KBM-7 (cell line): ENCODE data around the gene VSIG10.
"Not testable (repeated sequence)": the region's sequence is repeated elsewhere in the genome, so short reads cannot be mapped to it uniquely, and the experiment has no call there.

ENCODE experiments used
- DNase-seq: peaks from one replicate; pipeline ENCODE4 v3.0.0-alpha.2; 2015
- in situ Hi-C: fragments of 300-500 bp; cut with MboI; formaldehyde crosslinking; loops from 2 replicates; pipeline ENCODE4 v1.14.3; 2020; ENCODE audit warnings: low sequenced_read_pairs, low pct_unique_long_range_greater_than_20kb, mixed read lengths

VSIG10 gene

DNA sequence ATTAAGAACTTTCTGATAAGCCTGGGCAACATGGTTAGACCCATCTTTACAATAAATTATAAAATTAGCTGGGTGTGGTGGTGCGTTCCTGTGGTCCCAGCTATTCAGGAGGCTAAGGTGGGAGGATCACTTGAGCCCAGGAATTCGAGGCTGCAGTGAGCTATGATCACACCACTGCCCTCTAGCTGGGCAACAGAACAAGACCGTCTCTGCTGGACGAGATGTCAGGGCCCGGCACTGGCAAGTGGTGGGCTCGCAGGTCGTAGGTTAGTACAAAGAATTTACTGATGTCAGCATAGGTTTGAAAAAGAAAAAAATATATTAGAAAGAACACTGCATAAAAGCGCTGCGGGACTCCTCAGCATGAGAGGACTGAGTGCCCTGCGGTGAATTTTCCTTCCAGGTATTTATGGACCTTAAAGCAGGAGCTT is 15.7 kb upstream of the VSIG10 start:
- DNase-seq: no peak
- in situ Hi-C loops: no loop called here

DNA sequence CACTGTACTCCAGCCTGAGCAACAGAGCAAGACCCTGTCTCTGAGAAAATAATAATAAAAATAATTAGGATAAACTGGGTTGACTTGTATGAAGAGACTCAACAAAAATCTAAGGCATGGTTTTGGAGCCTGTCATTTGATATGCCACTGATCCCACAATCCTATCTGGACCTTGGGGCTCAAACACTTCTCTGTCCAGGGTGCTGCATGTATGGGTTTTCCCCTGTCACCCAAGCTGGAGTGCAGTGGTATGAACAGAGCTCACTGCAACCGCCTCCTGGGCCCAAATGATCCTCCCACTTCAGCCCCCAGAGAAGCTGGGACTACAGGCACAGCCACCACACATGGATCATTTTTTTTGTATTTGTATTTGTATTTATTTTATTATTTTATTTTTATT is 5.3 kb upstream of the VSIG10 start:
- DNase-seq: no peak
- in situ Hi-C loops: no loop called here

DNA sequence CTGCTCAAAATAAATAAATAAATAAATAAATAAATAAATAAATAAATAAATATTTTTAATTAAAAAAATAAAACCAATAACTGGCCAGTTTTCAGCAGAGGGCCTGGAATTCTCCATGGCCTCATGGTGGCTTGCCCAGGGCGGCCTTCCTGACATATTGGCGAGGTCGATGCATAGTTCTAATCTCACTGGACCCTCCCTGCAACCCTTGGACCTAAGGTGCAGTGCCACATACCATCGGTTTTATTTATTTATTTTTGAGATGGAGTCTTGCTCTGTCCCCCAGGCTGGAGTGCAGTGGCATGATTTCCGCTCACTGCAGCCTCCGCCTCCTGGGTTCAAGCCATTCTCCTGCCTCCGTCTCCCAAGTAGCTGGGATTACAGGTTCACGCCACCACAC is 3.9 kb upstream of the VSIG10 start:
- in situ Hi-C loops: no loop called here
- no peak for DNase-seq

DNA sequence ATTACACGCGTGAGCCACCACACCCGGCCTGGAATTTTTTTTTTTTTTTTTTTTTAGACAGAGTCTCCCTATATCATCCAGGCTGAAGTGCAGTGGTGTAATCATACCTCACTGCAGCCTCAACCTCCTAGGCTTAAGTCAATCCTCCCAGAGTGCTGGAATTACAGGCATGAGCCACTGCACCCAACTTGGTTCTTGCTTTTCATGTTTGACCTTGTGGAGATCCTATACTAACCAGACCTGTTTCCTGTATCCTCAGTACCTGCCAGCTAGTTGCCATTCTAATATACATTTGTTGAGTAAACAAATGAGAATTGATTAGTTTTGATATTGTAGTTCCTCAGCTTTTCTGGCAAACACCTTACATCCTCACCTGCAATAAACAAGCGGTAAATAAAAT is 3.2 kb upstream of the VSIG10 start:
- in situ Hi-C loops: no loop called here

DNA sequence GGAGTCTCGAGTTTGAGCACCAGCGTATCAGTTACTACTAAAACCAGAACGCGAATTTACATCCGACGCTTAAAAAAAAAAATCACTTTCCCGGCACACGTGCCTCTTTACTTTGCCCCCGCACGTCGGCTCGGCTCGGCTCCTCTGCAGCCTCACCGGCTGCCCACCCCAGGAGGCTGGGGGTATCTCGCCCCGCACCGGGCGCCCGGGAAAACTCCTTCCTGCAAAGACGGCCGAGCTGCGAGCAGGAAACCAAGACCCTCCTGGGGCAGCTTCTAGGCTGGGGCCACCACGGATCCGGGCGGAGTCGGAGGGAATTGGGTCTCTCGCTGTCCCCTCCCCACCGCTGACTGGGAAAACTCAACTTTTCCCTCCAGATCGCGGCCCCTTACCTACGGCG is 610 bp downstream of the VSIG10 start:
- in situ Hi-C loops: no loop called here
- peak; percentile 41 for DNase-seq

More for the DNA sequence above, 3.2 kb upstream of the VSIG10 start:
- DNase-seq: no peak

DNA sequence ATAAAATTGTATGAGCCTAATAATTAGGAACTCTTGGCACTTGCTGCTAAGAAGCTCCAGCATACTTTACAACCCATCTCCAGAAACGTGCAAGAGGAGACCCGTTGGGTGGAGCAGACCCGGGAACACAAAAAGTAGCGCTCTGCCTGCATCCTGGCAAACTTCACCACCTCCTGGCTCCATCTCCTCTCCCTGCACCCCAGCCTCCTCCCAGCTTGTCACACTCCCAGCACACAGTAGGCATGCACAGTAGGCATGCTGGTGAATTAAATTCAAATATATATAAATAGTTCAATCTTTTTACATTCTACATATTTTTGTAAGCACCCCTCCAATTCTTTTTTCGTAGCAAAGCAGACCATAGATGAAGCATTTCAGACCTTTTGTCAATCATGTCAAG is 1.2 kb downstream of the VSIG10 start:
- no peak for DNase-seq
- in situ Hi-C loops: no loop called here

DNA sequence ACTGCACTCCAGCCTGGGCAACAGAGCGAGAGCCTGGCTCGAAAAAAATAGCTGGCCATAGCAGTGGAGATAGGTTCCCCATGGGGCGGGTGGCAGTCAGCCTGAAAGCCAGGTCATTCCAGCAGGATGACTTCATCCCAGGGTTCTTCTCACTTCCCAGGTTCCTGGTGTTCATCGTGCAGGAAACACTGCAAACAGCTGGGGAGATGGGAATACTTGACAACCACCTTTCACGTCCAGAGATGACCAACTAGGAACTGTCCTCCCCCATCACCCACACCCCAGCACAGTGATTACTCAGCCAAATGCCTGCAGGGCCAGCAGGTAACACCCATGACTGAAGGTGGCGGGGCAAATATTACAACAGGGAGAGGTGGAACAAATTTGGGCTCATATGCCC is 1.7 kb downstream of the VSIG10 start:
- DNase-seq: no peak
- in situ Hi-C loops: no loop called here

DNA sequence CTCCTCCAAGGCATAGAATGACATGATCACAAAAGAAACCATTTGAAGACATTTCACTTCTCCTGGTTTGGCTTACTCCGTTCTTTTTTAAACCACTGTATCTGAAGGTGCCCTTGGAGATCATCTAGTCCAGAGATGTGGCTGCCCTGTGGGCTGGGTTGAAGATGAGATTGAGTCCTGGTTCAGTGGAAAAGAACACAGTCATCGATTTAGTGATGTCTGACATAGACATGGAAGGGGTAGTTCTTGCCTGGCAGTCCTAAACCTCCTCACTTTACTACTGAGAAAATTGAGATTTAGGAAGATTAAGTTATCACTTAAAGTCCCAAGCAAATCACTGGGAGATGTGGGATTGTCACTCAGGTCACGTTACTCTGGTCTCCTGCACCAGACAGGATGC is 2.8 kb downstream of the VSIG10 start:
- in situ Hi-C loops: no loop called here
- DNase-seq: no peak

DNA sequence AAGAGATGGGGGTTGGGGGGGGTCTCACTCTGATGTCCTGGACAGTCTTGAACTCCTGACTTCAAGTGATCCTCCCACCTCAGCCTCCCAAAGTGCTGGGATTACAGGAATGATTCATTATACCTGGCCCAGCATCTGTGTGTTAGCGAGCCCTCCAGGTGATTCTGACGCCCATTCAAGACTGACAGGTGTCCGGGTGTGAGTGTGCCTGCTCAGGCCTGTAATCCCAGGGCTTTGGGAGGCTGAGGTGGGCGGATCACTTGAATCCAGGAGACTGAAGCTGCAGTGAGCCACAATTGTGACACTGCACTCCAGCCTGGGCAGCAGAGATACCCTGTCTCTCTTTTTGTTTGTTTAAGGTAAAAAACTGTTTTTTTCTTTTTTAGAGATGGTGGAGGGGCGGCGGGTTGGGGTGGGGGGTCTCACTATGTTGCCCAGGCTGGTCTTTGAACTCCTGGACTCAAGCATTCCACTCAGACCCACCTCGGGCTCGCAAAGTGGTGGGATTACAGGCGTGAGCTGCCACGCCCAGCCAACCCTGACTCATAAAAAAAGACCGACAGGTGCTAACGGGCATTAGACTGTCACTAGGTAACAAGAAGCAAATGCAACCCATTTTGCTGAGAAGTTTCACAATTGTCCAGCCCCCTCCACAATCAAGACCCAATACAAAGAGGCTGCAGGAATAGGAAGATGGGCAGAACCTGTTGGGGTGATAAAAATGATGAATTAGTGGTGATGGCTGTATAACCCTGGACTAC is 4.7 kb downstream of the VSIG10 start:
- in situ Hi-C loops: no loop called here
- DNase-seq: no peak

DNA sequence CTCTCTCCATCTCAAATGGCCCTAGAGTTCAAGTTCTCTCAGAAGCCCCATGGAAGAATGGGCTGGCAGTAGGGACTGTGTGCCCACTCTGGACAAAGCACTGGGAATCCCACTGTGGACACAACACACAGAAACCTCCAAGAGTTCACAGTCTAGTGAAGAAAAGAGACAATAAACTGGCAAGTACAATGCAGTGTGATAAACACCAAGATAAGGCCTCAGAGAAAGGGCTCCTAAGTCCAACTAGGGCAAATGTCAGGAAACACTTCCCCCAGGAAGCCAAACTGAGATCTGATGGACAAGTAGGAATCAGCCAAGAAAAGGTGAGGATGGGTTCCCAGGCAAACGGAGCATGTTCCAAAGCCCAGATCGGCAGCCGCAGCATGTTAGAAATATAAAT is 5.4 kb downstream of the VSIG10 start:
- DNase-seq: no peak
- in situ Hi-C loops: no loop called here

DNA sequence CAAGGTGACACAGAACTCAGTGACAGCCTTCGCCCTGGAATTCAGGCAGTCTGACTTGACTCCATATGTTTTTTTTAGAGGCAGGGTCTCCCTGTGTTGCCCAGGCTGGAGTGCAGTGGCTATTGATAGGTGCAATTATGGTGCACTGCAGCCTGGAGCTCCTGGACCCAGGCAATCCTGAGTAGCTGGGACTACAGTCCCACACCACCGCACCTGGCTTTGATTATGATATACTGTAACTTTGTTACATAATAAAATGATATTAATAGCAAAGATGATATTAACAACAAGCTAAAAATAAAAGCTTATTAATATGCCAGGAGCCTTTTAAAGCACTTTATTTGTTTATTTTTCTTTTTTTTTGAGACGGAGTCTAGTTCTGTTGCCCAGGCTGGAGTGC is 9.8 kb downstream of the VSIG10 start:
- in situ Hi-C loops: no loop called here
- no peak for DNase-seq

DNA sequence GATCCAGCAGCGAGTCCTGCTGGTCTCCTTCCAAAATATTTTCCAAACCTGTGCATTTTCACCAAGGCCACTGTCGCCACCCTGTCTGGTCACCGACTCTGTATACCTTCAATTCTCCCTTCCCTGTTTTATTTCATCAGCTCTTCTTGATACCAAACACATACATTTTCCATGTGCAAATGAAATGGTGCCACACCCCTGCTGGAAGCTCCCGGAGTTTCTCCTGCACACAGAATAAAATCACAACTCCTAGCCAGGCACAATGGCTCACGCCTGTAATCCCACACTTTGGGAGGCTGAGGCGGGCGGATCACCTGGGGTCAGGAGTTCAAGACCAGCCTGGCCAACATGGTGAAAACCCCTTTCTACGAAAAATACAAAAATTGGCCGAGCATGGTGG is 14.0 kb downstream of the VSIG10 start:
- DNase-seq: no peak
- in situ Hi-C loops: no loop called here

DNA sequence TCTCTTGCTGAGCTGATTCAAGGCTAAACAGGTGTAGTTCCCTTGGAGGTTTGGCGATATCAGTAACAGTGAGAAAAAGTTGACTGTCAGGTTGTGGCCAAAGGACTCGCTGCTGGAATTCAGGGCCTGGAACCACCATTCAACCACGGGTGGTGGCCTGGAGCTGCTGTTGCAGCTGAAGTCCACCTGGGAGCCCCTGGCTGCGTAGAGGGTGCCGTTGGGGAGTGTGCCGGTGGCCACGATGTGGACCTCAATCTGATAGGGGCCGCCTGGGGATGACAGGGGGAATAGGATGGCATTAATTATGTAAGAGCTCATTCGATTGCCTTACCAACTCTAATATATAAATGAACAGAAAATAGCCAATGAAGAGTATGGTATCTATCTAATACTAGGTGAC is 21.6 kb downstream of the VSIG10 start:
- DNase-seq: no peak
- in situ Hi-C loops: no loop called here

DNA sequence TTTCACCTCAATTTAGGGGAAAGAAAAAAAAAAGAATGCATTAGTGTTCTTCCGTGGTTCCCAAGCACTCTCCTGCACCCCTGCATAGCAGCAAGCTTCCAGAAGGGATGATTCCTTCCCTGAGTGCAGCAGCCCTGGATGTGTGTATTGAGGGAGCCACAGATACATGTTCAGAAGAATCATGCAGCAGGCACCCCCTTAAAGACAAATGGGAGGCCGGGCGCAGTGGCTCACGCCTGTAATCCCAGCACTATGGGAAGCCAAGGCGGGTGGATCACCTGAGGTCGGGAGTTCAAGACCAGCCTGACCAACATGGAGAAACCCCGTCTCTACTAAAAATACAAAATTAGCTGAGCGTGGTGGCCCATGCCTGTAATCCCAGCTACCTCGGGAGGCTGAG is 22.3 kb downstream of the VSIG10 start:
- in situ Hi-C loops, DNase-seq: not testable (repeated sequence)

DNA sequence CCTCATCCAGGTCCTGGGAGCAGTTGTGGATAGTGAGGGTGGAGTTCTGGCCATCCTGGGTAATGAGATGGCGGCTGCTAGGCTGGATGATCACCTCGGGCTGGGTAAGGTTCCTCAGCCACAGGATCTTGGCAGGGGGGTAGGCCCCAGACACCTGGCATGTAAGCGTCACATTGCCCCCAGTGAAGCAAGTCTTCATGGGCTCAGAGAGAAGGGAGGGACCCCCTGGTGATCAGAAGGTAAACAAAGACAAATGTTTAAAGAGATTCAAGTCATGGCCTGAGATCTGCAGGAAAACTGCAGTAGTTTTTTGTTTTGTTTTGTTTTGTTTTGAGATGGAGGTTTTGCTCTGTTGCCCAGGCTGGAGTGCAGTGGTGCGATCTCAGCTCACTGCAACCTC is 30.0 kb downstream of the VSIG10 start:
- in situ Hi-C loops: no loop called here
- DNase-seq: no peak

DNA sequence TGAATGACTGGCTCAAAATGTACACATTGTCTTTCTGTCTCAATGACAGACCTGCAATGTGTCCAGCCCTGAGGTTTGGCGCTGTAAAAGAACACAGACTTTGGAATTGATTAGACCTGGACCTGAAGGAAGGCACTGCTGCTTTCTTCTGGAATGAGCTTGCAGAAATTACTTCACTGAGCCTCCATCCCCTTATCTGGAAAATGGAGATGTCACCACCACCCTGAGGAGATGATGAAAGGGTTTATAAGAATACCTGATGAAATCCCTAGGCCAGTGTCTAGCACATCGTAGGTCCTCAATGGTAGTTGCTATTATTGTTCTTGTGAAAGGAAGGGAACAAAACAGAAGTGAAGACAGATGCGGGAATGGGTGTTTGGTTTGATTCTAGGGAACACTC is 33.2 kb downstream of the VSIG10 start:
- in situ Hi-C loops: no loop called here
- DNase-seq: no peak

DNA sequence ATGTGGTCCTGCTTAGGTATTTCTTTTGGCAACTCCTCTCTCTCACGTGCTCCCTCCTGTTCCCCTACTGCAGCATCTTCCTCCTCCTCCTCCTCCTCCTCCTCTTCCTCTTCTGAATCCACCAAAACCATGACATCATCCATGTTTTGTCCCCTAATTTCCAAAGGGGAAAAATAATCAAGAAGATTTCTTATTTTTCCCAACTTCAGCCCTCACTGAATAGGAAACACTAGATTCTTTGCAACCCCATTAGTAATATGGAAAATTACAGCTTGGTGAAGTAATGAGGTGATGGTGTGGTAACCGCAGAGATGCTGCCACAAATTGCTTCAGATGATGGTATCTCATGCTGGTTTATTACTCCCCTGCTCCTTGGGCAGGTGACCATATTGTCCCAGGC is 35.4 kb downstream of the VSIG10 start:
- DNase-seq: no peak
- in situ Hi-C loops: no loop called here

DNA sequence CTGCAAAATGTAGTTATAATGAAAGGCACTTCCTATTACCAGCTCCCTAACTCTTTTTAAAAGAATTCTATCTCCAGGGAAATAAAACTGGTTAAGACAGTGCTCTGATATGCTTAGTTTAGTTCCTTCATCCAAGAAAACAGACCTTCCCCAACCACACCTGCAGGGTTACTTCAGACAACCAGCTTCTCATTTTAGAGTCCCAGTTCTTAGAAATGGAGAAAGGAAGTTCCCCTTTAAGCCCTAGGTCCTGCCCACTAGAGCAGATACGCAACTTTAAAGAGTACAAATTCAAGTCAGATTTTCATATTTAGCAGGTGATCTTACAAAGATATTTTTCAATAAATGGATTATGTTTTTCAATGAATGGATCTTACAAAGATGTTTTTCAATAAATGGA is 38.4 kb downstream of the VSIG10 start:
- in situ Hi-C loops: no loop called here
- peak; percentile 69 for DNase-seq

DNA sequence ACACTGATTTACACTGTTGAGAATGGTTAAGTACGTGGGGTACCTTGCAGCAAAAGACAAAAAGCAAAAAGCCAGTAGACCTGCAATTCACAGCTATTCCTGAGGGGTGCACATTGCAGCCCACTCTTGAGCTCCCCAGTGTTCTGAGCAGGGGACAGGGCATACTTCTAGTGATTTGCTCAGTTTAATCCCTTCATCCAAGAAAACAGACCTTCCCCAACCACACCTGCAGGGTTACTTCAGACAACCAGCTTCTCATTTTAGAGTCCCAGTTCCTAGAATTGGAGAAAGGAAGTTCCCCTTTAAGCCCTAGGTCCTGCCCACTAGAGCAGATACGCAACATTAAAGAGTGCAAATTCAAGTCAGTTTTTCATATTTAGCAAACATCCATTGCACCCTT is 39.2 kb downstream of the VSIG10 start:
- DNase-seq: peak; percentile 74
- in situ Hi-C loops: no loop called here

DNA sequence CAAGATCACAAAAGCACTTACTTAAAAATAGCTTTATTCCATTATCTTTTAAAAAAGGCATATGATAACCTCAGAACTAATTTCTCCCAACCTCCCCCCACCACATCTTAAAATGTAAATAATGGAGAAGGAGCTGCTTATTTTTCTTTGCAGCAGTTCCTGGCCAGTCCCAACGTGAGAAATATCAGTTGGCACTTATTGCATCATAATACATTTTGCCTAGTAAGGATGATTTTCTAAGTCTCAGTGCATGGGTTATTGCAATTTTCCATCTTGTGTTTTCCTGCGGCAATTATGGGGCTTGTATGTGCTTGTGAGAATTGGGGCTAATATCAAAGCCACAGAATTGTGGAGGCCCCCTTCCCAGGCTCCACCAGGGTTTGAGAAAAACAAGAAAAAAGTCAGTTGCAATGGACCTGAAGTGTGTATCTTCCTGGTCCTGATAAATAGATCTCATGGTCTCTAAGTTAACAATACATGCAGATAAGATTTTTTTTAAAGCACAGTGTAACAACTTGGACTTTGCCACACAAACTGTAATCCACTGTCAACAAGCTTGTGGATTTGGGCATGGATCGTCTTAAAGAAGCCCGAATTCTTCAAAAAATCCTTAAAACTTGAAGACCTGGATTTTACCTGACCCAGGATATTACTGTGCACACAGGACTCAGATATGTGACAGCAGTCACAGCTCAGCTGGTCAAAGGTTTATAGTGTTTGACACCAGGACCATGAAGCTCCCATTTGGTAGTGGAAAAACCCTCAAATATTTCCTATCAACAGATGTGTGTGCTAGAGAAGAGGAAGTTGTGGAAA is 40.0 kb downstream of the VSIG10 start:
- in situ Hi-C loops: no loop called here
- no peak for DNase-seq
